Left cardiac atrium (tissue), 4 donors: ENCODE results near the gene SHD. TPM values are rescaled to one million over a fixed set of nuclear protein-coding genes. Genes with fewer than 3 reads are reported as not detected.
"Not testable (repeated sequence)": the region's sequence is repeated elsewhere in the genome, so short reads cannot be mapped to it uniquely, and the experiment has no call there.

Source experiments
- ATAC-seq, 2 donors: fragments of 200-7000 bp; cut with Tn5 transposase; one replicate each; pipeline ENCODE4 v1.9.1; 2020; ENCODE audit warnings: mild to moderate bottlenecking in 2 of 2, moderate library complexity in 2 of 2
- DNase-seq: peaks from one replicate; pipeline ENCODE4 v3.0.0-alpha.2; 2020
- intact Hi-C, 2 donors: fragments of 100-400 bp; cut with DNase I; formaldehyde crosslinking; loops; one replicate each; pipeline versions ENCODE4 v1.14.1 to v1.15.1; 2022 to 2023
- long read RNA-seq: library from polyadenylated mRNA; unstranded; transcript quantifications from one replicate; pipeline ENCODE4 v2.0.0, GENCODE V29; 2021
- total RNA-seq, 2 donors: library from RNA; stranded (reverse); fragmentation: NEBNext Ultra II Directional; extraction: Animal tissue kit (Norgen Biotek cat#: 25700); gene quantifications; one replicate each; pipeline ENCODE4 v1.2.1, GENCODE V29; 2021
- donor health status: DM: no; HTN: yes; CAD: no.
- donor health status: DM: no; HTN: yes; CAD: no; lungs with severe emphysema.
- donor health status: DM: yes; HTN: yes; CAD: no.
- donor health status: Dilated cardiomyopathy.

The SHD gene
- total RNA-seq, result 10 to 100 TPM; 21.4 to 37.0 TPM
- long read RNA-seq, partial matches to known transcripts, result 1 of 5 reads
- long read RNA-seq, other reads (novel, unspliced or antisense), result 1 of 5 reads

- intact Hi-C loops, result loop anchor here in 1 of 2 donors (10.0 kb wide), 1 partner anchor 246 kb away; no protein-coding TSS in a partner anchor
- DNase-seq, result no peak
- peak; percentile 52 to 66 for ATAC-seq
These were observed at the start of gene SHD for GRCh38 chr19:4278419-4279266. TSS of gene SHD (plus strand) at chr19:4279266. CDS start at chr19:4280064, 798 bp downstream.

- ATAC-seq, intact Hi-C loops, DNase-seq: not testable (repeated sequence)
These were observed 48.8 kb upstream of the SHD start for GRCh38 chr19:4230237-4230636.

- intact Hi-C loops, DNase-seq, ATAC-seq: not testable (repeated sequence)
These were observed 47.5 kb upstream of the SHD start for GRCh38 chr19:4231521-4231920.

GRCh38 chr19:4232139-4232538 lies 46.9 kb upstream of the SHD start:
- ATAC-seq, DNase-seq, intact Hi-C loops: not testable (repeated sequence)

GRCh38 chr19:4232614-4233281 lies 46.3 kb upstream of the SHD start:
- no peak for DNase-seq
- ATAC-seq, result no peak

GRCh38 chr19:4233282-4233853 lies 45.7 kb upstream of the SHD start:
- DNase-seq (peak; percentile 41), ATAC-seq (peak in 1 of 2 donors; percentile 33)
- intact Hi-C loops, result no loop called here

More at GRCh38 chr19:4232614-4233281, 46.3 kb upstream of the SHD start:
- intact Hi-C loops, result no loop called here

GRCh38 chr19:4234142-4234861 lies 44.8 kb upstream of the SHD start:
- intact Hi-C loops, result no loop called here
- DNase-seq, result no peak
- ATAC-seq, result no peak

- ATAC-seq, result no peak
- DNase-seq, result no peak
- intact Hi-C loops, result no loop called here
These were observed 44.2 kb upstream of the SHD start for GRCh38 chr19:4234862-4235201.

GRCh38 chr19:4237510-4237909 lies 41.6 kb upstream of the SHD start:
- intact Hi-C loops, DNase-seq, ATAC-seq: not testable (repeated sequence)

GRCh38 chr19:4238831-4239230 lies 40.2 kb upstream of the SHD start:
- ATAC-seq (no peak), DNase-seq (no peak)
- intact Hi-C loops, result no loop called here

GRCh38 chr19:4241824-4242430 lies 37.1 kb upstream of the SHD start:
- no peak for DNase-seq
- intact Hi-C loops, result no loop called here
- no peak for ATAC-seq

- DNase-seq, ATAC-seq, intact Hi-C loops: not testable (repeated sequence)
These were observed 33.1 kb upstream of the SHD start for GRCh38 chr19:4245938-4246337.

GRCh38 chr19:4246767-4247593 lies 32.1 kb upstream of the SHD start, which contains the start of gene YJU2:
TSS of gene YJU2 (plus strand) at chr19:4247080. CDS start at chr19:4247147, 67 bp downstream.
- intact Hi-C loops, result no loop called here
- DNase-seq, result peak; percentile 99

GRCh38 chr19:4256563-4256962 lies 22.5 kb upstream of the SHD start:
- DNase-seq, result no peak
- intact Hi-C loops, result no loop called here
- no peak for ATAC-seq

More at GRCh38 chr19:4246767-4247593, 32.1 kb upstream of the SHD start, which contains the start of gene YJU2:
- peak; percentile 99 for ATAC-seq

GRCh38 chr19:4257025-4257424 lies 22.0 kb upstream of the SHD start:
- intact Hi-C loops, result no loop called here
- ATAC-seq (no peak), DNase-seq (no peak)

GRCh38 chr19:4258181-4258580 lies 20.9 kb upstream of the SHD start:
- DNase-seq (no peak), ATAC-seq (no peak)
- intact Hi-C loops, result no loop called here

GRCh38 chr19:4260613-4261191 lies 18.4 kb upstream of the SHD start:
- DNase-seq, result no peak
- peak in 1 of 2 donors; percentile 16 for ATAC-seq
- intact Hi-C loops, result loop anchor here in 1 of 2 donors (10.0 kb wide), 1 partner anchor 264 kb away; no protein-coding TSS in a partner anchor
